ENCODE measurements around the gene BAIAP3.
"Not testable (repeated sequence)": the region's sequence is repeated elsewhere in the genome, so short reads cannot be mapped to it uniquely, and the experiment has no call there.

Gene BAIAP3

GRCh38 chr16:1333149-1333812, at the start of gene BAIAP3:
BAIAP3 (plus strand) TSS chr16:1333645; CDS start chr16:1338550, 4,905 bp downstream.
- no peak for DNase-seq

GRCh38 chr16:1283996-1284616, 49.3 kb upstream of the BAIAP3 start:
- no peak for DNase-seq

- DNase-seq = no peak
These were observed 47.6 kb upstream of the BAIAP3 start for GRCh38 chr16:1285669-1286512.

GRCh38 chr16:1286513-1287094, 46.8 kb upstream of the BAIAP3 start:
- no peak for DNase-seq

GRCh38 chr16:1287982-1288670, 45.3 kb upstream of the BAIAP3 start:
- no peak for DNase-seq

- no peak for DNase-seq
These were observed 44.5 kb upstream of the BAIAP3 start for GRCh38 chr16:1288813-1289476.

GRCh38 chr16:1289477-1289866, 44.0 kb upstream of the BAIAP3 start:
- no peak for DNase-seq

GRCh38 chr16:1290063-1290501, 43.4 kb upstream of the BAIAP3 start:
- no peak for DNase-seq

GRCh38 chr16:1290860-1291575, 42.4 kb upstream of the BAIAP3 start:
- peak; percentile 86 for DNase-seq

- DNase-seq = no peak
These were observed 41.9 kb upstream of the BAIAP3 start for GRCh38 chr16:1291576-1291974.

GRCh38 chr16:1292208-1292607, 41.2 kb upstream of the BAIAP3 start:
- DNase-seq = not testable (repeated sequence)

- DNase-seq = not testable (repeated sequence)
These were observed 40.6 kb upstream of the BAIAP3 start for GRCh38 chr16:1292808-1293207.

GRCh38 chr16:1293921-1294656, 39.4 kb upstream of the BAIAP3 start:
- DNase-seq = no peak

GRCh38 chr16:1295465-1295864, 38.0 kb upstream of the BAIAP3 start:
- no peak for DNase-seq

GRCh38 chr16:1296688-1297017, 36.8 kb upstream of the BAIAP3 start:
- DNase-seq = not testable (repeated sequence)

GRCh38 chr16:1297018-1297696, 36.3 kb upstream of the BAIAP3 start:
- DNase-seq = no peak

GRCh38 chr16:1298406-1298805, 35.0 kb upstream of the BAIAP3 start:
- DNase-seq = no peak

- no peak for DNase-seq
These were observed 34.2 kb upstream of the BAIAP3 start for GRCh38 chr16:1299012-1299867.

- DNase-seq = no peak
These were observed 33.6 kb upstream of the BAIAP3 start for GRCh38 chr16:1299868-1300203.
